Measurements from ENCODE around the gene TMEM121. TPM values are rescaled to one million over a fixed set of nuclear protein-coding genes. Genes with fewer than 3 reads are reported as not detected.

Gene TMEM121
- total and polyA plus RNA-seq, 2 of the 4 experiments (the other 2 are of a cell fraction), result 2.7 to 6.3 TPM

- Histone ChIP-seq H3K4ac (ENCODE audit: low read depth, low read length) (no peak overlapping the region), H2AK9ac (replicated peaks; ENCODE audit: low read depth, low read length, poor library complexity) (peak overlapping the region; percentile 8), H3K79me1 (ENCODE audit: low read depth in 1 of 2, low read length in 2 of 2) (peaks cover 0 to 5% of the 10 kb centered on the region in 2 experiments; a peak in 1 of 4 replicates), H3K56ac (ENCODE audit: extremely low read depth, insufficient read depth, low read length) (no peak overlapping the region), H3K4me1 (ENCODE audit: control insufficient read depth, insufficient read depth, low read length) (peaks cover 2% of the 10 kb centered on the region; the same call in 1 of the 2 replicates), H2BK20ac (ENCODE audit: low read depth, low read length) (no peak overlapping the region), H2AK5ac (ENCODE audit: low read depth, low read length) (no peak overlapping the region), H4K5ac (ENCODE audit: low read depth, low read length) (no peak overlapping the region), H3K14ac (replicated peaks; ENCODE audit: low read depth, low read length) (no peak overlapping the region), H2BK15ac (ENCODE audit: low read depth, low read length) (no peak overlapping the region), H4K8ac (ENCODE audit: low read depth in 2 of 2, low read length in 2 of 2) (no peak overlapping the region), H4K91ac (ENCODE audit: insufficient read depth, low read depth, low read length) (no peak overlapping the region), H3K9ac (ENCODE audit: low read depth, low read length) (no peak overlapping the region), H3K4me3 (ENCODE audit: insufficient read depth, low read depth, low read length) (no peak overlapping the region), H3K4me2 (ENCODE audit: low read depth, low read length) (no peak overlapping the region), H4K20me1 (ENCODE audit: insufficient read depth, low read length) (peaks cover 6% of the 10 kb centered on the region; the same call in 1 of the 2 replicates), H2BK5ac (ENCODE audit: low read depth, low read length, poor library complexity, severe bottlenecking) (no peak overlapping the region), H3K27ac (ENCODE audit: insufficient read depth, low read length) (no peak overlapping the region), H3K9me3 (ENCODE audit: control insufficient read depth, insufficient read depth, low read length) (no peaks in the 10 kb centered on the region), H3K18ac (ENCODE audit: low read depth, low read length) (no peak overlapping the region), H3K9me1 (ENCODE audit: insufficient read depth, low read length) (peaks cover 6% of the 10 kb centered on the region; the same call in 1 of the 2 replicates), H3K23ac (ENCODE audit: low read depth, low read length) (no peak overlapping the region), H2AFZ (replicated peaks; ENCODE audit: low read length, poor library complexity) (no peak overlapping the region), H3K36me3 (ENCODE audit: control insufficient read depth, insufficient read depth, low read length) (no peaks in the 10 kb centered on the region), H2BK120ac (ENCODE audit: low read depth, low read length) (no peak overlapping the region), H3K27me3 (ENCODE audit: control insufficient read depth, insufficient read depth, low read length) (peaks cover 25% of the 10 kb centered on the region; the same call in 1 of the 2 replicates)
- BruUV-seq (replicated peaks), result no TSS peak
- 63% methylated on average over 1 of the region's 20 CpGs; no CpG with 5 or more reads in 1 of the 2 experiments for WGBS, 2 experiments (ENCODE audit: extremely low coverage in 2 of 2, insufficient read length in 1 of 2)
- intact Hi-C loops (cut with micrococcal nuclease), result no loop called here
- ATAC-seq (ENCODE audit: low read depth) (no peak), DNase-seq (no peak)
- TF ChIP-seq RFX5 (IDR thresholded peaks at IDR 0.05; ENCODE audit: low read depth, low read length) (no peak), NFE2L2 (IDR thresholded peaks at IDR 0.05; ENCODE audit: low read depth, low read length) (no peak), USF2 (IDR thresholded peaks at IDR 0.05; ENCODE audit: low read depth, low read length) (no peak), POLR2A (IDR thresholded peaks at IDR 0.05; ENCODE audit: low read depth, low read length) (no peak), RCOR1 (IDR thresholded peaks at IDR 0.05; ENCODE audit: insufficient replicate concordance, low read length) (no peak), SMC3 (IDR thresholded peaks at IDR 0.05; ENCODE audit: low read depth, low read length) (no peak), CEBPB (IDR thresholded peaks at IDR 0.05; ENCODE audit: low read depth, low read length) (no peak), CTCF (conservative IDR thresholded peaks at IDR 0.05; ENCODE audit: low read depth, low read length) (no peak), MAZ (IDR thresholded peaks at IDR 0.05; ENCODE audit: borderline replicate concordance, low read depth, low read length) (no peak), MXI1 (IDR thresholded peaks at IDR 0.05; ENCODE audit: borderline replicate concordance, low read depth, low read length) (no peak), CHD1 (IDR thresholded peaks at IDR 0.05; ENCODE audit: low read depth, low read length) (no peak), FOS (IDR thresholded peaks at IDR 0.05; ENCODE audit: low read depth, low read length) (no peak), BHLHE40 (IDR thresholded peaks at IDR 0.05; ENCODE audit: low read depth, low read length) (no peak), ELK1 (IDR thresholded peaks at IDR 0.05; ENCODE audit: borderline replicate concordance, low read depth, low read length) (no peak)
- POLR2A ChIA-PET (ENCODE audit: unreplicated experiment), result no interaction called here
- CTCF ChIA-PET, result interaction anchor here (0.7 to 2.5 kb wide), 5 partner anchors 8 to 118 kb away, joined by 3 to 32 read pairs (median 4); no protein-coding TSS in a partner anchor
- in situ Hi-C loops (cut with MboI; ENCODE audit: low sequenced_read_pairs), result no loop called here
- dilution Hi-C loops (cut with HindIII; ENCODE audit: low sequenced_read_pairs, unreplicated experiment), result no loop called here
Measured at GRCh38 chr14:105488781-105489541, 37.4 kb upstream of the TMEM121 start.

Measured in IMR-90 (cell line).